ENCODE data around the gene SNX13.
"Not testable (repeated sequence)": the region's sequence is repeated elsewhere in the genome, so short reads cannot be mapped to it uniquely, and the experiment has no call there.

SNX13 gene

GRCh38 chr7:17844514-17845196, 95.6 kb downstream of the SNX13 start:
- DNase-seq, result no peak

- no peak for DNase-seq
Observed at GRCh38 chr7:17844022-17844421, 96.3 kb downstream of the SNX13 start.

GRCh38 chr7:17843041-17843440, 97.3 kb downstream of the SNX13 start:
- DNase-seq, result no peak

GRCh38 chr7:17832820-17833355, 107.4 kb downstream of the SNX13 start:
- DNase-seq, result no peak

- DNase-seq, result no peak
Observed at GRCh38 chr7:17832242-17832641, 108.1 kb downstream of the SNX13 start.

GRCh38 chr7:17830206-17830605, 110.1 kb downstream of the SNX13 start:
- no peak for DNase-seq

GRCh38 chr7:17829001-17829400, 111.3 kb downstream of the SNX13 start:
- DNase-seq, result no peak

GRCh38 chr7:17822547-17823173, 117.6 kb downstream of the SNX13 start:
- no peak for DNase-seq

GRCh38 chr7:17816903-17817302, 123.4 kb downstream of the SNX13 start:
- no peak for DNase-seq

- DNase-seq, result no peak
Observed at GRCh38 chr7:17815318-17815717, 125.0 kb downstream of the SNX13 start.

GRCh38 chr7:17814058-17814457, 126.2 kb downstream of the SNX13 start:
- DNase-seq, result no peak

- not testable (repeated sequence) for DNase-seq
Observed at GRCh38 chr7:17809215-17809614, 131.1 kb downstream of the SNX13 start.

- DNase-seq, result no peak
Observed at GRCh38 chr7:17807242-17807641, 133.1 kb downstream of the SNX13 start.

- no peak for DNase-seq
Observed at GRCh38 chr7:17806631-17807030, 133.7 kb downstream of the SNX13 start.

- DNase-seq, result no peak
Observed at GRCh38 chr7:17802056-17802455, 138.2 kb downstream of the SNX13 start.

GRCh38 chr7:17792075-17792936, 148.0 kb downstream of the SNX13 start:
- no peak for DNase-seq

GRCh38 chr7:17787257-17787656, 153.0 kb downstream of the SNX13 start:
- no peak for DNase-seq

- DNase-seq, result no peak
Observed at GRCh38 chr7:17786314-17786852, 153.9 kb downstream of the SNX13 start.

GRCh38 chr7:17782216-17782549, 158.1 kb downstream of the SNX13 start:
- no peak for DNase-seq

GRCh38 chr7:17781491-17782215, 158.6 kb downstream of the SNX13 start:
- DNase-seq, result no peak

- DNase-seq, result no peak
Observed at GRCh38 chr7:17779381-17779780, 160.9 kb downstream of the SNX13 start.

- no peak for DNase-seq
Observed at GRCh38 chr7:17774716-17775288, 165.5 kb downstream of the SNX13 start.

All from NCI-H1048 (cell line).